ENCODE data around the gene RAPGEF2.

The RAPGEF2 gene

GRCh38 chr4:159146488-159146887, 43.6 kb downstream of the RAPGEF2 start:
- no peak overlapping the region for H3K4me3 ChIP-seq (ENCODE audit: low read depth, low read length)
- no peak for TF ChIP-seq CTCF (IDR thresholded peaks at IDR 0.05; ENCODE audit: borderline replicate concordance, insufficient read depth, low read depth, low read length)

GRCh38 chr4:159148441-159148840, 45.6 kb downstream of the RAPGEF2 start:
- H3K4me3 ChIP-seq (ENCODE audit: low read depth, low read length): no peak overlapping the region
- TF ChIP-seq CTCF (IDR thresholded peaks at IDR 0.05; ENCODE audit: borderline replicate concordance, insufficient read depth, low read depth, low read length): no peak

DNA sequence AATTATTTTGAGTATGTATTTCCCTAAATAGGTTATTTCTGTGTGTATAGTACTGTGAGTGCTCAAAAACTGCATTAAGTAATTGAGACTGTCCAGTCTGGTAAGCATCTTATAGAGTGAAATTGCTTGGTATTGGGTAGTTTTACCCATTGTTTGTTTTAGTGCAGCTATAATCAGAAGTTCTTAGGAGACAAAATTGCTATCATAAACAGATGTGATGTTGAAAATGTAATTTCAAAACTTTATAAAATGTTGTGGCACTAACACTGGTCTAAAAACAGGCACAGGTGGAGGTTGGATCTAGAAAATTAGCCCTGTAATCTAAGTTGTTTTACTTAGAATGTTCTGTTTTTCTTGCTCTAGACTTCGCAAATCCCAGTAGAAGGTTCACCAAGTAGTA, 46.8 kb downstream of the RAPGEF2 start:
- no peak overlapping the region for H3K4me3 ChIP-seq (ENCODE audit: low read depth, low read length)
- TF ChIP-seq CTCF (IDR thresholded peaks at IDR 0.05; ENCODE audit: borderline replicate concordance, insufficient read depth, low read depth, low read length): no peak

GRCh38 chr4:159150396-159150795, 47.5 kb downstream of the RAPGEF2 start:
- TF ChIP-seq CTCF (IDR thresholded peaks at IDR 0.05; ENCODE audit: borderline replicate concordance, insufficient read depth, low read depth, low read length): no peak
- no peak overlapping the region for H3K4me3 ChIP-seq (ENCODE audit: low read depth, low read length)

DNA sequence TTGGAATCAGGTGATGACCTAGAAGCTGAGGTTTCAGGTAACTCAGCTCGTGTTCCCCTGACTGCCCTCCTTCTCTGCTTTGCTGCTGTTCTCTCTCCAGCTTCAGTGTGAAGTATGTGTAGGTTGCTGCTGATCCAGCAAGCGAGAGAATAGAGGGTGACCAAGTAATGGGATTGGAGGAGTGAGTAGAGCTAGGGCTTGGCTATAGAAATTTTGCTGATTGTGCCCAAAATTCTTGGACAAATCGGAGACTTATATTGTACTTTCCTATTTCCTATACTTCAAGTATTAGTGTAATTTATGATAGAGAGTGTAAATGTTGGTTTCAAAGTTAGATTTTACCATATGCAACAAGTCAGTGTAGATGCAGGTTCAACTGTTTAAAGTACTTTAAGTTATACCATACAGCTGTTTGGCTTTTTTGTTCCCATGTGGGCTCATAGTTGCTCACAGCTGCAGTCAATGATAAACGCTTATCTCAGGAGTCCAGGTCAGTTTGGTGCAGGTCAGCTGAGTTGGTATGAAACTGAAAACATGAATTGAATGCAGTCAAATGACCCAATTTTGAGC, 48.0 kb downstream of the RAPGEF2 start:
- no peak for TF ChIP-seq CTCF (IDR thresholded peaks at IDR 0.05; ENCODE audit: borderline replicate concordance, insufficient read depth, low read depth, low read length)
- H3K4me3 ChIP-seq (ENCODE audit: low read depth, low read length): no peak overlapping the region

DNA sequence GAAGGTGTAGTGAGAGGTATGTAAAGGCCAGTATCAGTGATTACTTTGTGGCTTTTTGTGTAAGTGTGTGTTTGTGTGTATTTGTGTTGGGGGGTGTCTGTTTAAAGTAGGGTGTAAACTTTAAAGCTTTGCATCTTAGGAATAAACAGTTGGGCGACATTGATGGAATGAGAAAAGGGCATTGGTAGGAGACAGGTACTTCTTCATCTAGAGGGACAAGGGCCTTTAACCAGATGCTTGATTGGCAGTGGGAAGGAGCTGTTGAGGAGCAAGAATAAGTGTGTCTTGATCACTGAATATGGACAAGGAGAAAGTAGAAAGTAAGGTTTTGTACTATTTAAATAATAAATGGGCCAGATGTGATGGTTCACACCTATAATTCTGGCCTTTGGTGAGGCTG, 48.8 kb downstream of the RAPGEF2 start:
- no peak overlapping the region for H3K4me3 ChIP-seq (ENCODE audit: low read depth, low read length)

More for the DNA sequence above, 48.8 kb downstream of the RAPGEF2 start:
- no peak for TF ChIP-seq CTCF (IDR thresholded peaks at IDR 0.05; ENCODE audit: borderline replicate concordance, insufficient read depth, low read depth, low read length)
